HG03354 (cell line): ENCODE results near the gene ARHGAP1.
"Not testable (repeated sequence)": the region's sequence is repeated elsewhere in the genome, so short reads cannot be mapped to it uniquely, and the experiment has no call there.

ENCODE experiments used
- ATAC-seq: cut with Tn5 transposase; IDR thresholded peaks from one replicate; pipeline ENCODE4 v1.9.1; 2021; ENCODE audit warnings: mild to moderate bottlenecking; ENCODE audit not compliant: unreplicated experiment, poor library complexity, severe bottlenecking

Gene ARHGAP1

GRCh38 chr11:46676436-46677158 is 23.8 kb downstream of the ARHGAP1 start:
- ATAC-seq = no peak

GRCh38 chr11:46675949-46676348 is 24.5 kb downstream of the ARHGAP1 start:
- no peak for ATAC-seq

- no peak for ATAC-seq
These were observed 25.0 kb downstream of the ARHGAP1 start for GRCh38 chr11:46675288-46675851.

- no peak for ATAC-seq
These were observed 25.7 kb downstream of the ARHGAP1 start for GRCh38 chr11:46674463-46675287.

GRCh38 chr11:46673713-46674462 is 26.5 kb downstream of the ARHGAP1 start:
- no peak for ATAC-seq

GRCh38 chr11:46672381-46672839 is 28.0 kb downstream of the ARHGAP1 start:
- ATAC-seq = no peak

- ATAC-seq = no peak
These were observed 28.5 kb downstream of the ARHGAP1 start for GRCh38 chr11:46671958-46672315.

- not testable (repeated sequence) for ATAC-seq
These were observed 29.9 kb downstream of the ARHGAP1 start for GRCh38 chr11:46670521-46670920.

GRCh38 chr11:46669711-46670139 is 30.7 kb downstream of the ARHGAP1 start:
- no peak for ATAC-seq

GRCh38 chr11:46668480-46669085 is 31.8 kb downstream of the ARHGAP1 start:
- ATAC-seq = no peak

- no peak for ATAC-seq
These were observed 33.4 kb downstream of the ARHGAP1 start for GRCh38 chr11:46667043-46667481.

- no peak for ATAC-seq
These were observed 33.9 kb downstream of the ARHGAP1 start for GRCh38 chr11:46666516-46666915.

- ATAC-seq = no peak
These were observed 35.1 kb downstream of the ARHGAP1 start for GRCh38 chr11:46665356-46665755.

GRCh38 chr11:46664612-46665011 is 35.8 kb downstream of the ARHGAP1 start:
- no peak for ATAC-seq

GRCh38 chr11:46663277-46663940 is 37.0 kb downstream of the ARHGAP1 start:
- no peak for ATAC-seq

GRCh38 chr11:46662366-46662765 is 38.1 kb downstream of the ARHGAP1 start:
- no peak for ATAC-seq

- ATAC-seq = no peak
These were observed 38.6 kb downstream of the ARHGAP1 start for GRCh38 chr11:46661836-46662235.

GRCh38 chr11:46659908-46660307 is 40.5 kb downstream of the ARHGAP1 start:
- ATAC-seq = no peak

- ATAC-seq = no peak
These were observed 42.2 kb downstream of the ARHGAP1 start for GRCh38 chr11:46658259-46658658.
